ENCODE measurements around the gene OMG. TPM values are rescaled to one million over a fixed set of nuclear protein-coding genes. Genes with fewer than 3 reads are reported as not detected.

The OMG gene
- total and polyA plus RNA-seq, 8 donors, result 0.27 to 0.38 (median 0.34) TPM; not detected in 5

DNA sequence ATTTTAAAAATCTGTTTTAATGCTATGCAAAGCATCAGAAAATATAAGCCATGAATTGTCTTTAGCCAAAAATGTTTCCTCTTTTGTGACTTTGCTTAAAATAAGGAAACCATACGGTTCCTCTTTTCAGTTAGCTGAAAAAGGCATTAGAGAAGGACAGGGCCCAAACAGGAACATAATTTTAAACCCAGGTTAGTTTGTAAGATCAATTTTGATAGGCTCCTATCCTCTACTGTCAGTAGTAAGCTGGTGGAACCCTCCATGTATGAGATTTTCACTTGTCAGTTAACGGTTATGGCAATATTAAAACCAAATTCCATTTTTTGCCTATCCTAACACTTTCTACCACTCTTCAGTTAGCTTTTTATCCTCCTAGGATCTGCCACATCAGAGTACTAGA, 12.5 kb upstream of the OMG start:
- H3K9me3 ChIP-seq, result no peaks in the 10 kb centered on the region
- peak in 2 of 4 donors; percentile 45 to 46 for ATAC-seq
- FAIRE-seq, result no peak
- no peaks in the 10 kb centered on the region for H3K36me3 ChIP-seq
- TF ChIP-seq CTCF (IDR thresholded peaks at IDR 0.05), result no peak
- WGBS, 2 donors, result 89 to 99% methylated on average over 2 of the region's 2 CpGs
- H3K4me3 ChIP-seq, result no peak overlapping the region
- peak overlapping the region in 1 of 4 donors; percentile 16 for H3K27ac ChIP-seq
- no peak for DNase-seq
- H3K27me3 ChIP-seq, result no peaks in the 10 kb centered on the region
- intact Hi-C loops (cut with DNase I), result no loop called here
- H3K4me1 ChIP-seq, result no peaks in the 10 kb centered on the region

DNA sequence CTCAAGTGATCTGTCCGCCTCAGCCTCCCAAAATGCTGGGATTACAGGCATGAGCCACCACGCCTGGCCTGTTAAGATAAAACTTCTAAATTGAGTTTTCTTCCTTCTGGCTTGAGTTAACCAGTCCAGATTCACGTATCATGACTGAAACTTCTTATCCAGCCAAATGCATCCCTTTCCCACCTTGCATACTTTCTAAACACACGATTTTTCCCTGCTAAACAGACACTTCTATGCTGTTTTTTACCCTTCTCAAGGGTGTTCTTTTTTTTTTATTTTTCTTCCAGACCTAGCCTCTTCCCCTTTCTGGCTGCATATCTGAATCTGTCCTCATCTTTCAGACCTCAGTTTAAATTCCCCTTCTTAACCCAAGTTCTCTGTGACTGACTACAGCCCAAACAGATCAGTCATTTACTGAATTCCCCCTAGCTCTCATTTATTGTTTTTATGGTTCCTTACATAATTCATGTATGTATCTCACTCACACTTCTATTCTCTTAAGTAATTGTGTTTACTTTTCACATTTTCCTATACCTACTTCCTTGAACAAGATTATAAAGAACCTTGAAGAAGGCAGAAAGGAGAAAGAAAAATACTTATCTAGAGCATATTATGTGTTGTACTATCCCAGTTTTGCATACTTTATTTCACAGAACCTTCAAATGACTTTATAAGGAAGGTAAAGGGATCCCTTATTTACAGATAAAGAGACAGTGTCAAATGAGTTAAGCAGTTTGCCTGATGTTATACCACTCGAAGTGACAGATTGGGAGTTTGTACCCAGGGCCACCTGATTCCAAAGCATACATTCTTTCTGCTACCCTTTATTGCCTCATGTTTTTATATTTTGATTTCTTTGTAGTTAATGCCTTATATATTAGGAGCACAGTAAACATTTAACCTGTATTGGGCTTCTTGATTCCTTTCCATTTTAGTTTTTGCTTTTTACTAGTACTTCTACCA, 11.6 kb upstream of the OMG start:
- H3K4me3 ChIP-seq, result no peak overlapping the region
- WGBS, 2 donors, result 75 to 88% methylated on average over 5 of the region's 5 CpGs
- ATAC-seq, result peak in 2 of 4 donors; percentile 26 to 59

DNA sequence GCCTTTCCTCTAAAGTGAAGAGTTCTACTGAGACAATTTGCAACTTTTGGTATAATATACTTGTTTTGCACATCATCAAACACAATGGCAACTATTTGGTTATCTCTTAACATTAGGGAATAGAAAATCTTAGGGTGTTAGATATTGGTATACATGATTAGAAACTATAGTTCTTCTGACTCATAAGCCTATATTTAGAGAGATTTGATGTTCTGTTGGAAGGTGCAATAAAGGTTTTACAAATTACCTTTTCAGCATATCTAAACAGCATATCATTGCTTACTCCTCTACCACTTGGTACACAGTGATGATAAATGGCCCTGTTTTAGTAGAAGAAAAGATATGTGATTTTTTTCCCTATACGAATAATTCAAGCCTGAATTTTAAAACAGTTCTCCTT, 10.6 kb upstream of the OMG start:
- FAIRE-seq (no peak), DNase-seq (no peak), ATAC-seq (no peak)
- no peaks in the 10 kb centered on the region for H3K4me1 ChIP-seq
- H3K4me3 ChIP-seq, result no peak overlapping the region
- H3K9me3 ChIP-seq, result no peaks in the 10 kb centered on the region
- intact Hi-C loops (cut with DNase I), result no loop called here
- 83 to 84% methylated on average over 1 of the region's 1 CpG for WGBS, 2 donors
- TF ChIP-seq CTCF (IDR thresholded peaks at IDR 0.05), result no peak
- H3K36me3 ChIP-seq, result no peaks in the 10 kb centered on the region
- no peaks in the 10 kb centered on the region for H3K27me3 ChIP-seq
- no peak overlapping the region for H3K27ac ChIP-seq

More for the DNA sequence above, 11.6 kb upstream of the OMG start:
- Histone ChIP-seq H3K36me3 (no peaks in the 10 kb centered on the region), H3K4me1 (no peaks in the 10 kb centered on the region), H3K9me3 (no peaks in the 10 kb centered on the region), H3K27ac (no peak overlapping the region), H3K27me3 (no peaks in the 10 kb centered on the region)
- no peak for TF ChIP-seq CTCF (IDR thresholded peaks at IDR 0.05)
- peak; percentile 23 for FAIRE-seq
- intact Hi-C loops (cut with DNase I), result no loop called here
- DNase-seq, result no peak

GRCh38 chr17:31299624-31300023, 2.6 kb upstream of the OMG start:
- FAIRE-seq, result no peak
- TF ChIP-seq CTCF (IDR thresholded peaks at IDR 0.05), result no peak
- intact Hi-C loops (cut with DNase I), result no loop called here

DNA sequence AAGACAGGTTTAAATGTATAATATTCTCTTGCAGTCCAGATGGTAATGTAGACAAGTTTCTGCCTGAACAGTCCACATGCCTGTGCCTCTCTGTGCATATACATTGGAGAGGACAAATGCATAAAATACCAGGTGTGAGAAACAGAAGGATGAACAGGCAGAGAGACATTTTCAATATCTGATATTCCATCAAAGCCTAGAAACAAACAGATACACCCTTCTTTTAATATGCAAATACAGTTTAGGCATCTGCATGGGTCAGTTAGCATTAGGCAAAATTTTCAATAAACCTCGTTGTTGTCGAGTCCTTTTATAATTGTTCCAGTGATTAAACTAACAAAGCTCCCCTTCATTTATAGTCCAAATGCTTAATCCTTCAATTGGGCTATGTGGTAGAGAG, 897 bp downstream of the OMG start:
- WGBS, 2 donors, result 84 to 90% methylated on average over 2 of the region's 2 CpGs
- no peak overlapping the region for H3K27ac ChIP-seq
- FAIRE-seq (no peak), ATAC-seq (no peak), DNase-seq (no peak)
- no peak for TF ChIP-seq CTCF (IDR thresholded peaks at IDR 0.05)
- no peaks in the 10 kb centered on the region for H3K9me3 ChIP-seq
- H3K36me3 ChIP-seq, result no peaks in the 10 kb centered on the region
- no peaks in the 10 kb centered on the region for H3K4me1 ChIP-seq
- intact Hi-C loops (cut with DNase I), result no loop called here
- H3K4me3 ChIP-seq, result no peak overlapping the region
- H3K27me3 ChIP-seq, result no peaks in the 10 kb centered on the region

More at GRCh38 chr17:31299624-31300023, 2.6 kb upstream of the OMG start:
- no peak overlapping the region for H3K27ac ChIP-seq
- no peak for ATAC-seq
- no peaks in the 10 kb centered on the region for H3K4me1 ChIP-seq
- no peak overlapping the region for H3K4me3 ChIP-seq
- no peaks in the 10 kb centered on the region for H3K9me3 ChIP-seq
- no peaks in the 10 kb centered on the region for H3K27me3 ChIP-seq
- no peak for DNase-seq
- H3K36me3 ChIP-seq, result no peaks in the 10 kb centered on the region
